Stimulated activated CD8-positive, alpha-beta memory T cell treated with anti-CD3 and anti-CD28 coated beads, Interleukin-7, amount 100 ng/mL, for 4 hours (primary cell): ENCODE measurements around the gene ZMYM2.
"Not testable (repeated sequence)": the region's sequence is repeated elsewhere in the genome, so short reads cannot be mapped to it uniquely, and the experiment has no call there.

Experiments used
- DNase-seq, 2 donors: peaks; one replicate each; pipeline ENCODE4 v3.0.0-alpha.2; 2020; ENCODE audit warnings: low read depth in 2 of 2

ZMYM2 gene

DNA sequence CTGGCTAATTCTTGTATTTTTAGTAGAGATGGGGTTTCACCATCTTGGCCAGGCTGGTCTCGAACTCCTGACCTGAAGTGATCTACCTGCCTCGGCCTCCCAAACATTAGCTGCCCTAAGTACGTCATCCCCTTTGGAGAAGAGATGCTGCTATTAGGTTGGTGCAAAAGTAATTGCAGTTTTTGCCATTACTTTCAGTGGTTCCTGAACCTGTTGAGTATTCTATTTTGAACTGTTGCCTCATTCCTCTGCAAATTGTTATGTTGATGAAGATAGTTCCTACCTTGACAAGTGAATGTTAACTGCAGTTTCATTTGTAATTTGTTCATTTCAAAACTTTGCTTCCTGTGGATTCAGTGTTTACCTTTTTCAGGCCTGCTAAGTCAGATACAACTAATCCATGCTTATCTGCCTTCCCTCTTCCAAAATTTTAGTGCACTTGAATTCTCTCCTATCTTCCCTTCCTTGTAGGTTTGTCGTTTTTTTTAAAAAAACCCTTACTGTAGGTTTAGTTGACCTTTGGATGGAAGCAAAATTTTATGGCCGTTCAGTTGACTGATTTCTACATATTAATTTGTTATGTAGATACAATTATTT lies 24.0 kb downstream of the ZMYM2 start:
- DNase-seq: no peak

DNA sequence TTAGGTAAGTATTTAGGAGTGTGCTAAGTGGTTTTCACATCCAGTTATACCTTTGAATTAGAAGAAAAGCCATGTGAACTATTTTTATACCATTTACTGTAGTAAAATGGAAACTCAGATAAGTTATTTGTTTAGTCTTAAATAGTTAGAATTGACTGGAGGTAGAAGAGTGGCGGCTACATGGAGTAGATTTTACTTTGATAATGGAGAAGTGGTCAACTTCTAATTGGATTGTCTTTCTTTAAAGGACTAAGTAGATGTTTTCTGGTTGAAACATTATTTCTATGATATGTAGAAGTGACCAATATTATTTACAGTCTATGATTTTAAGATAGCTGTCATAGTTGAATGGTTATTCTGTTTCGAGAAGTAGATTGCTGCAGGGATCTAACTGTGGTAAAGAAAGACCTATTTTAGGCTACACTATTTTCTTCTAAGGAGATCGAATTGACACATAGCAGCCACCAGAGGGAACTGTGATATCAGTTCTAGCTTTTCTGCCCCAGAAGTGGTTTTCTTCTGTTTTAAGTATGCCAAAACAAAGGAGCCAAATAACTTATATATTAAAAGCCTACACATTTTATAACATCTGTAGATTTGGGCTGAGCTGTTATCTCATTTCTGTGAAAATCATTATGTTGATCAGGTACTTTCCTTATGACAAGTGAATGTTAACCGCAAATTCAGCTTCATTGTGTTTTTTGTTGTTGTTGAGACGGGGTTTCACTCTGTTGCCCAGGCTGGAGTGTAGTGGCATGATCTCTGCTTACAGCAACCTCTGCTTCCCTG lies 26.1 kb downstream of the ZMYM2 start:
- DNase-seq: no peak

- no peak for DNase-seq
Observed at GRCh38 chr13:19985219-19985556, 26.7 kb downstream of the ZMYM2 start.

GRCh38 chr13:19991531-19991930 lies 33.0 kb downstream of the ZMYM2 start:
- no peak for DNase-seq

- no peak for DNase-seq
Observed at GRCh38 chr13:19993024-19993423, 34.5 kb downstream of the ZMYM2 start.

- no peak for DNase-seq
Observed at GRCh38 chr13:19998960-19999359, 40.4 kb downstream of the ZMYM2 start.

DNA sequence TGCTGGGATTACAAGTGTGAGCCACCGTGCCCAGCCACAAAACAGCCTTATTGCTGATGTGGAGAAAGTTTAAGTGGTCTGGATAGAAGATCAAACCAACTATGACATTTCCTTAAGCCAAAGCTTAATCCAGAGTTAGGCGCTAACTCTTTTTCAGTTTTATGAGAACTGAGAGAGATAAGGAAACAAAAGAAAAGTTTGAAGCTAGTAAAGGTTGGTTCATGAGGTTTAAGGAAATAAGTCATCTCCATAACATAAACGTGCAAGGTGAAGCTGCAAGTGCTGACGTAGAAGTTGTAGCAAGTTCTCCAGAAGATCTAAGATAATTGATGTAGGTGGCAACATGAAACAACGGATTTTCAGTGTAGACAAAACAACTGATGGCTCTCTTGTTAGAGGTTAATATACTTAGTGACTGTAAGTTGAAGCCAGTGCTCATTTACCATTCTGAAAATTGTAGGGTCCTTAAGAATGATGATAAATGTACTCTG lies 41.6 kb downstream of the ZMYM2 start:
- no peak for DNase-seq

GRCh38 chr13:20001366-20002190 lies 43.1 kb downstream of the ZMYM2 start:
- DNase-seq: no peak

DNA sequence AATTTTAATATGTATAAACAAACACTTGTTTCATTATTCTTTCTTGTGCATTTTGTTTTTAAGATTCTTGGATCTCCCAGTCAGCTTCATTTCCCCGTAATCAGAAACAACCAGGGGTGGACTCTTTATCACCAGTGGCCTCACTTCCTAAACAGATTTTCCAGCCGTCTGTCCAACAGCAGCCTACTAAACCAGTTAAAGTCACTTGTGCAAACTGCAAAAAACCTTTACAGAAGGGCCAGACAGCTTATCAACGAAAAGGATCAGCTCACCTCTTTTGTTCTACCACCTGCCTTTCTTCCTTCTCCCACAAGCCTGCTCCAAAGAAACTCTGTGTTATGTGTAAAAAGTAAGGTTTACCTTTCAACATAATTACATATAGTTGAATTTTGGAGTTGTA lies 44.3 kb downstream of the ZMYM2 start:
- DNase-seq: no peak

DNA sequence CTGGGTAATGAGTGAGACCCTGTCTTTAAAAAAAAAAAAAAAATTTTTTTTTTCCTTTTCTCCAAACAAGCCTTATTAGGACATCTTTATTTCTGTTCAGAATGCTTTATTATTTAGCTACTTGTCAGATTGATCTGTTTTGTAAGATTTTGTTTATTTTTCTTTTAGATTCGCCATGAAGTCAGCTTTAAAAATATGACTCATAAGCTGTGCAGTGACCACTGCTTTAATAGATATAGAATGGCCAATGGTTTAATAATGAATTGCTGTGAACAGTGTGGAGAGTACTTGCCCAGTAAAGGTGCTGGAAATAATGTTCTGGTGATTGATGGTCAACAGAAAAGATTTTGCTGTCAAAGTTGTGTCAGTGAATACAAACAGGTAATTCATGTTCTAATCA lies 47.7 kb downstream of the ZMYM2 start:
- no peak for DNase-seq

- no peak for DNase-seq
Observed at GRCh38 chr13:20015763-20016162, 57.2 kb downstream of the ZMYM2 start.

DNA sequence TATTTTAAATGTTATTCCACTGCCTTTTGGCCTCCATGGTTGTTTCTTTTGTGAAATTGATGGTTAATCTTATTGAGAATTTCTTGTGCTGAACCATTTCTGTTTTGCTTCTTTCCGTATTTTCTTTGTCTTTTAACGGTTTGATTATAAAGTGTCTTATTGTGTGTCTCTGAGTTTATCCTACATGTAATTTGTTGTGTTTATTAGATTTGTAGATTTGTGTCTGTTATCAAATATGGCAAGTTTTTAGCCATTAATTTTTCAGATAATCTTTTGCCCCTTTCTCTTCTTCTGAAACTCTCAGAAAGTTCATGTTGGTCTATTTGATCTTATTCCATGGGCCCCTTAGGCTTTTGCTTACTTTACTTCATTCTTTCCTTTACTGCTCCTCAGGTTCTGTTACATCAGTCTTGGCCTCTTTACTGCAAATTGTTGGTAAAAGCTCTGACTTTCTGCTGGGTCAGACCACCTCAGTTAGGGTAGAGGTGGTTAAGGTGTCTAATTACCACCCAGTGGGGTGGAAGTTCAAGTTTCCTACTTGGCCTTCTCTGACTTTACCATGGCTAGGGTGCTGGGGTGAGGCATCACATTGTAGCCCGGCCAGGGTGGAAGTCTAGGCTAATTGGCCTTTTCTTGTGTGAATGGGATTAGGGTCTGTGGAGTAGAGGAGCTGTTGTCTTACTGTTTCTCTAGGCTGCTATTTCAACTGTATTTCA lies 58.3 kb downstream of the ZMYM2 start:
- DNase-seq: no peak

DNA sequence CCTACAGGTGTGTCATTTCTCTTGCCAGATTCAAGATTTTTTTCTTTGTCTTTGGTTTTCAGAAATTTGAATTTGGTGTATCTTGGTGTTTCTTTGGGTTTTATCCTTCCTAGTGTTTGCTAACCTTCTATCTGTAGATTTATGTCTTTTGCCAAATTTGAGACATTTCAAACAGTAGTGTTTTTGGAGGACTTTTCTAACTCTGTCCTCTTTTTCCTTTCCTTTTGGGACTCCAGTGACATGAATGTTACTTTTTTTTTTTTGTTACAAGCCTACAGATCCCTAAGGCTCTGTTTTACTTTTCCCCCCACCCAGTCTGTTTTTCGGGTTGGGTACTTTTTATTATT lies 58.8 kb downstream of the ZMYM2 start:
- no peak for DNase-seq

GRCh38 chr13:20019043-20019442 lies 60.5 kb downstream of the ZMYM2 start:
- DNase-seq: no peak

GRCh38 chr13:20024702-20025101 lies 66.2 kb downstream of the ZMYM2 start:
- no peak for DNase-seq

DNA sequence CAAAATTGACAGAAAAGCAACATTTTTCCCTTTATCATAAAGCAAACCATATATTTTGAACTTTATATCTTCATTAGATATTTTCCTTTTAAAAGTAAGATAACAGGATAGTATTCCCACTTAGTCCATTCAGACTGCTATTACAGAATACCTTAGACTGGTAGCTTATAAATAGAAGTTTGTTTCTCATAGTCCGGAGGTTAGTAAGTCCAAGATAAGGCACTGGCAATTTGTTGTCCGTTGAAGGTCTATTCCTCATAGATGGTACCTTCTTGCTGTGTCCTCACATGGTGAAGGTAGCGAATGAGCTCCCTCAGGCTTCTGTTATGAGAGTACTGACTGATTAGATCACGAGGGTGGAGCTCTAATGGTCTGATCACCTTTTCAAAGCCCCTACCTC lies 70.4 kb downstream of the ZMYM2 start:
- DNase-seq: no peak

DNA sequence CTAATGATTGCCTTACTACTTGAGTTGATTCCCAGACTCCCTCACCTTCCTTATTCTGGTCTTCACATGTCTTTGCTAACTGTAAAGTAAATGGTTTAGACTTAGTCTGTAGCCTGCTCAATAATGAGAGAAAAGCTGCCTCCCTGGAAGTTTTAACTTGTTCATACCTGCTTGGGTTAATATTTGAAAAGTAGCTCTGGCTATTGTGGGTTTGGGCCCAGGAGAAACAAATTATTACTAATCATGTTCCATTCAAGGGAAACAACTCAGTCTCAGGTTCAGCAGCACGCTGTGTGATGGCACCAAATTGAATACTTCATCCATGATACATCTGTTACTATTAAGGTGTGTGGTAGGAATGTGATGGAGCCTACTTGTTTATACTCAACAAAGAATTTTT lies 75.0 kb downstream of the ZMYM2 start:
- no peak for DNase-seq

GRCh38 chr13:20035130-20035529 lies 76.6 kb downstream of the ZMYM2 start:
- DNase-seq: no peak

DNA sequence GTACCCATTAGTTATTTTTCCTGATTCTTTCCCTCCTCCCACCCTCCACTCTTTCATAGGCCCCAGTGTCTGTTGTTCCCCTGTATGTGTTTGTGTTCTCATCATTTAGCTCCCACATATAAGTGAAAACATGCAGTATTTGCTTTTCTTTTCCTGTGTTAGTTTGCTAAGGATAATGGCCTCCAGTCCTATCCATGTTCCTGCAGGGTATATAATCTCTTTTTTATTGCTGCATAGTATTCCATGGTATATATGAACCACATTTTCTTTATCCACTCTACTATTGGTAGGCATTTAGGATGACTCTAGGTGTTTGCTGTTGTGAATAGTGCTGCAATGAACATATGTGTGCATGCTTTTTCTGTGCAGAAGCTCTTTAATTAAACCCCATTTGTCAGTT lies 79.4 kb downstream of the ZMYM2 start:
- no peak for DNase-seq

DNA sequence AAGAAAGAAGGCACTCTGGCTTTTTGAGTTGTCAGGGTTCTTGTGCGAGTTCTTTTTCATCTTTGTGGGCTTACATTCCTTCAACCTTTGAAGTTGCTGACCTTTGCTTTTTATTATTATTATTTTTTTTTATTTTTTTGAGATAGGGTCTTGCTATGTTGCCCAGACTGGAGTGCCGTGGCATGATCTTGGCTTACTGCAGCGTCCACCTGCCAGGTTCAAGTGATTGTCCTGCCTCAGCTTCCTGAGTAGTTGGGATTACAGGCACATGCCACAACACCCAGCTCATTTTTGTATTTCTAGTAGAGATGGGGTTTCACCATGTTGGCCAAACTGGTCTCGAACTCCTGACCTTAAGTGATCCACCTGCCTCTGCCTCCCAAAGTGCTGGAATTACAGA lies 84.1 kb downstream of the ZMYM2 start:
- DNase-seq: not testable (repeated sequence)

GRCh38 chr13:20043207-20043925 lies 84.8 kb downstream of the ZMYM2 start:
- DNase-seq: no peak

- no peak for DNase-seq
Observed at GRCh38 chr13:20044086-20044485, 85.6 kb downstream of the ZMYM2 start.
